IgD-negative memory B cell (primary cell): ENCODE data around the gene SLC8A1. TPM values are rescaled to one million over a fixed set of nuclear protein-coding genes. Genes with fewer than 3 reads are reported as not detected.

Source experiments
- H3K27ac Mint-ChIP-seq, 3 donors: one replicate each; pipeline ENCODE4 v1.8.0; 2020 to 2022; ENCODE audit warnings: mild to moderate bottlenecking in 3 of 3, mixed read lengths in 3 of 3, moderate library complexity in 1 of 3
- H3K27me3 Mint-ChIP-seq: one replicate; pipeline ENCODE4 v1.8.0; 2021; ENCODE audit warnings: mixed read lengths
- H3K36me3 Mint-ChIP-seq: one replicate; pipeline ENCODE4 v1.8.0; 2020; ENCODE audit warnings: mild to moderate bottlenecking, mixed read lengths
- H3K4me1 Mint-ChIP-seq, 3 donors: one replicate each; pipeline ENCODE4 v1.8.0; 2020 to 2022; ENCODE audit warnings: mixed read lengths in 3 of 3, mild to moderate bottlenecking in 1 of 3
- H3K4me3 Mint-ChIP-seq, 4 donors: one replicate each; pipeline ENCODE4 v1.8.0; 2020 to 2022; ENCODE audit warnings: mild to moderate bottlenecking in 4 of 4, mixed read lengths in 4 of 4, moderate library complexity in 3 of 4
- H3K9me3 Mint-ChIP-seq, 3 donors: one replicate each; pipeline ENCODE4 v1.8.0; 2020 to 2021; ENCODE audit warnings: mixed read lengths in 3 of 3, mild to moderate bottlenecking in 1 of 3
- polyA plus RNA-seq: library from polyadenylated mRNA; unstranded; fragments of 300-500 nt; fragmentation: Illumina TruSeq; gene quantifications from one replicate; pipeline ENCODE4 v1.2.3, GENCODE V29; 2021

Gene SLC8A1
- polyA plus RNA-seq, 1 donor from 2014 or later, result not detected

GRCh38 chr2:40471866-40472265, 20.0 kb upstream of the SLC8A1 start:
- H3K36me3 Mint-ChIP-seq, result no peaks in the 10 kb centered on the region
- H3K27ac Mint-ChIP-seq, result no peak overlapping the region
- peaks cover 0 to 3% (median 0%) of the 10 kb centered on the region in 3 donors for H3K4me1 Mint-ChIP-seq
- H3K4me3 Mint-ChIP-seq, result no peak overlapping the region
- H3K27me3 Mint-ChIP-seq, result no peaks in the 10 kb centered on the region
- peaks cover 0 to 2% (median 0%) of the 10 kb centered on the region in 3 donors for H3K9me3 Mint-ChIP-seq

GRCh38 chr2:40470822-40471813, 19.2 kb upstream of the SLC8A1 start:
- Mint-ChIP-seq H3K4me1 (peaks cover 0 to 3% (median 0%) of the 10 kb centered on the region in 3 donors), H3K9me3 (peaks cover 0 to 2% (median 0%) of the 10 kb centered on the region in 3 donors), H3K27ac (no peak overlapping the region), H3K4me3 (no peak overlapping the region), H3K36me3 (no peaks in the 10 kb centered on the region), H3K27me3 (no peaks in the 10 kb centered on the region)

- Mint-ChIP-seq H3K27me3 (no peaks in the 10 kb centered on the region), H3K9me3 (peaks cover 0 to 2% (median 0%) of the 10 kb centered on the region in 3 donors), H3K27ac (no peak overlapping the region), H3K36me3 (no peaks in the 10 kb centered on the region), H3K4me3 (no peak overlapping the region), H3K4me1 (peaks cover 0 to 3% (median 0%) of the 10 kb centered on the region in 3 donors)
These were observed 15.2 kb upstream of the SLC8A1 start for GRCh38 chr2:40466935-40467572.

GRCh38 chr2:40466332-40466906, 14.5 kb upstream of the SLC8A1 start:
- Mint-ChIP-seq H3K9me3 (peaks cover 0 to 2% (median 0%) of the 10 kb centered on the region in 3 donors), H3K4me1 (peaks cover 0 to 3% (median 0%) of the 10 kb centered on the region in 3 donors), H3K4me3 (no peak overlapping the region), H3K27ac (no peak overlapping the region), H3K27me3 (no peaks in the 10 kb centered on the region), H3K36me3 (no peaks in the 10 kb centered on the region)

- H3K27ac Mint-ChIP-seq, result no peak overlapping the region
- H3K9me3 Mint-ChIP-seq, result no peaks in the 10 kb centered on the region
- no peak overlapping the region for H3K4me3 Mint-ChIP-seq
- H3K27me3 Mint-ChIP-seq, result no peaks in the 10 kb centered on the region
- H3K36me3 Mint-ChIP-seq, result no peaks in the 10 kb centered on the region
- no peaks in the 10 kb centered on the region for H3K4me1 Mint-ChIP-seq
These were observed 11.2 kb upstream of the SLC8A1 start for GRCh38 chr2:40463112-40463511.

- no peaks in the 10 kb centered on the region for H3K36me3 Mint-ChIP-seq
- H3K27ac Mint-ChIP-seq, result no peak overlapping the region
- H3K4me3 Mint-ChIP-seq, result no peak overlapping the region
- no peaks in the 10 kb centered on the region for H3K9me3 Mint-ChIP-seq
- peaks cover 0 to 2% (median 0%) of the 10 kb centered on the region in 3 donors for H3K4me1 Mint-ChIP-seq
- H3K27me3 Mint-ChIP-seq, result no peaks in the 10 kb centered on the region
These were observed 6.4 kb upstream of the SLC8A1 start for GRCh38 chr2:40458271-40458794.

GRCh38 chr2:40457837-40458236, 5.9 kb upstream of the SLC8A1 start:
- Mint-ChIP-seq H3K27ac (no peak overlapping the region), H3K4me3 (no peak overlapping the region), H3K27me3 (peaks cover 2% of the 10 kb centered on the region), H3K4me1 (peaks cover 0 to 2% (median 0%) of the 10 kb centered on the region in 3 donors), H3K9me3 (no peaks in the 10 kb centered on the region), H3K36me3 (no peaks in the 10 kb centered on the region)

- Mint-ChIP-seq H3K27me3 (peaks cover 6% of the 10 kb centered on the region), H3K36me3 (no peaks in the 10 kb centered on the region), H3K4me1 (peaks cover 2 to 4% (median 3%) of the 10 kb centered on the region in 3 donors), H3K4me3 (no peak overlapping the region), H3K27ac (no peak overlapping the region), H3K9me3 (no peaks in the 10 kb centered on the region)
These were observed 5.5 kb upstream of the SLC8A1 start for GRCh38 chr2:40457366-40457765.

GRCh38 chr2:40456926-40457325, 5.0 kb upstream of the SLC8A1 start:
- H3K9me3 Mint-ChIP-seq, result no peaks in the 10 kb centered on the region
- no peaks in the 10 kb centered on the region for H3K36me3 Mint-ChIP-seq
- peaks cover 8% of the 10 kb centered on the region for H3K27me3 Mint-ChIP-seq
- no peak overlapping the region for H3K27ac Mint-ChIP-seq
- H3K4me3 Mint-ChIP-seq, result no peak overlapping the region
- H3K4me1 Mint-ChIP-seq, result peaks cover 2 to 5% (median 4%) of the 10 kb centered on the region in 3 donors

- H3K27me3 Mint-ChIP-seq, result peaks cover 19% of the 10 kb centered on the region
- H3K27ac Mint-ChIP-seq, result no peak overlapping the region
- no peaks in the 10 kb centered on the region for H3K36me3 Mint-ChIP-seq
- H3K4me1 Mint-ChIP-seq, result peaks cover 5 to 10% (median 5%) of the 10 kb centered on the region in 3 donors
- no peak overlapping the region for H3K4me3 Mint-ChIP-seq
- H3K9me3 Mint-ChIP-seq, result no peaks in the 10 kb centered on the region
These were observed 3.8 kb upstream of the SLC8A1 start for GRCh38 chr2:40455661-40456060.

- peaks cover 8 to 17% (median 12%) of the 10 kb centered on the region in 3 donors for H3K4me1 Mint-ChIP-seq
- H3K4me3 Mint-ChIP-seq, result no peak overlapping the region
- H3K27me3 Mint-ChIP-seq, result peaks cover 23% of the 10 kb centered on the region
- H3K36me3 Mint-ChIP-seq, result no peaks in the 10 kb centered on the region
- H3K27ac Mint-ChIP-seq, result no peak overlapping the region
- no peaks in the 10 kb centered on the region for H3K9me3 Mint-ChIP-seq
These were observed 2.4 kb upstream of the SLC8A1 start for GRCh38 chr2:40454321-40454720.

- Mint-ChIP-seq H3K4me3 (peak overlapping the region; percentile 28 to 81 (median 70)), H3K36me3 (no peaks in the 10 kb centered on the region), H3K27me3 (peaks cover 23% of the 10 kb centered on the region), H3K4me1 (peaks cover 8 to 17% (median 12%) of the 10 kb centered on the region in 3 donors), H3K9me3 (no peaks in the 10 kb centered on the region), H3K27ac (no peak overlapping the region)
These were observed 896 bp upstream of the SLC8A1 start for GRCh38 chr2:40452786-40453185.

- peak overlapping the region; percentile 45 to 89 (median 79) for H3K4me3 Mint-ChIP-seq
- H3K36me3 Mint-ChIP-seq, result no peaks in the 10 kb centered on the region
- no peak overlapping the region for H3K27ac Mint-ChIP-seq
- peaks cover 8 to 17% (median 12%) of the 10 kb centered on the region in 3 donors for H3K4me1 Mint-ChIP-seq
- H3K27me3 Mint-ChIP-seq, result peaks cover 23% of the 10 kb centered on the region
- H3K9me3 Mint-ChIP-seq, result no peaks in the 10 kb centered on the region
These were observed 977 bp downstream of the SLC8A1 start for GRCh38 chr2:40450796-40451430.

GRCh38 chr2:40450066-40450795, 1.7 kb downstream of the SLC8A1 start:
- H3K36me3 Mint-ChIP-seq, result no peaks in the 10 kb centered on the region
- peaks cover 23% of the 10 kb centered on the region for H3K27me3 Mint-ChIP-seq
- H3K27ac Mint-ChIP-seq, result peak overlapping the region in 1 of 3 donors; percentile 4
- peaks cover 8 to 15% (median 12%) of the 10 kb centered on the region in 3 donors for H3K4me1 Mint-ChIP-seq
- H3K9me3 Mint-ChIP-seq, result no peaks in the 10 kb centered on the region
- peak overlapping the region; percentile 45 to 79 (median 75) for H3K4me3 Mint-ChIP-seq
